Skeletal muscle tissue (tissue), 4 donors: ENCODE measurements around the gene PPAN. TPM values are rescaled to one million over a fixed set of nuclear protein-coding genes. Genes with fewer than 3 reads are reported as not detected.

Experiments used
- H3K27ac ChIP-seq: one replicate; pipeline ENCODE4 v1.7.0; 2013; ENCODE audit warnings: mild to moderate bottlenecking, low read depth, low read length, inconsistent platforms
- H3K27me3 ChIP-seq, 3 donors: one replicate each; pipeline ENCODE4 v1.7.0; 2013; ENCODE audit warnings: low read length in 3 of 3; ENCODE audit not compliant: control insufficient read depth in 3 of 3, insufficient read depth in 3 of 3
- H3K36me3 ChIP-seq, 3 donors: one replicate each; pipeline ENCODE4 v1.7.0; 2013; ENCODE audit warnings: low read length in 3 of 3; ENCODE audit not compliant: control insufficient read depth in 3 of 3, insufficient read depth in 3 of 3
- H3K4me1 ChIP-seq, 3 donors: one replicate each; pipeline ENCODE4 v1.7.0; 2013; ENCODE audit warnings: low read length in 3 of 3, mild to moderate bottlenecking in 3 of 3; ENCODE audit not compliant: control insufficient read depth in 3 of 3, insufficient read depth in 3 of 3
- H3K4me3 ChIP-seq, 3 donors: one replicate each; pipeline ENCODE4 v1.7.0; 2013; ENCODE audit warnings: low read length in 3 of 3
- H3K9ac ChIP-seq, 3 donors: one replicate each; pipeline ENCODE4 v1.7.0; 2013; ENCODE audit warnings: low read length in 3 of 3, mild to moderate bottlenecking in 3 of 3, moderate library complexity in 2 of 3, low read depth in 1 of 3
- H3K9me3 ChIP-seq, 3 donors: one replicate each; pipeline ENCODE4 v1.7.0; 2013; ENCODE audit warnings: low read length in 3 of 3; ENCODE audit not compliant: control insufficient read depth in 3 of 3
- total RNA-seq: library from RNA; depleted of rRNA; stranded (reverse); fragments of >200 nt; gene quantifications from one replicate; pipeline ENCODE4 v1.2.3, GENCODE V29; 2014
- donor health status: Osteomylitis.

Gene PPAN
- total RNA-seq, 1 donor from 2014 or later = 14.6 TPM

GRCh38 chr19:10112895-10113591 is 6.9 kb downstream of the PPAN start:
- H3K27ac ChIP-seq = no peak overlapping the region
- H3K4me3 ChIP-seq = no peak overlapping the region
- peaks cover 54 to 68% (median 63%) of the 10 kb centered on the region in 3 donors for H3K36me3 ChIP-seq
- no peaks in the 10 kb centered on the region for H3K9me3 ChIP-seq
- H3K9ac ChIP-seq = no peak overlapping the region
- H3K27me3 ChIP-seq = no peaks in the 10 kb centered on the region
- H3K4me1 ChIP-seq = peaks cover 19 to 46% (median 24%) of the 10 kb centered on the region in 3 donors

- H3K4me1 ChIP-seq = peaks cover 20 to 51% (median 24%) of the 10 kb centered on the region in 3 donors
- no peaks in the 10 kb centered on the region for H3K9me3 ChIP-seq
- no peaks in the 10 kb centered on the region for H3K27me3 ChIP-seq
- H3K4me3 ChIP-seq = no peak overlapping the region
- peaks cover 49 to 62% (median 58%) of the 10 kb centered on the region in 3 donors for H3K36me3 ChIP-seq
- no peak overlapping the region for H3K27ac ChIP-seq
- H3K9ac ChIP-seq = no peak overlapping the region
Measured at GRCh38 chr19:10113592-10113963, 7.4 kb downstream of the PPAN start.

- Histone ChIP-seq H3K9me3 (no peaks in the 10 kb centered on the region), H3K4me1 (peaks cover 25 to 56% (median 28%) of the 10 kb centered on the region in 3 donors), H3K4me3 (no peak overlapping the region), H3K27ac (no peak overlapping the region), H3K27me3 (no peaks in the 10 kb centered on the region), H3K9ac (peak overlapping the region in 1 of 3 donors; percentile 33), H3K36me3 (peaks cover 48 to 60% (median 60%) of the 10 kb centered on the region in 3 donors)
Measured at GRCh38 chr19:10113964-10114650, 7.9 kb downstream of the PPAN start.

GRCh38 chr19:10114651-10115391 is 8.7 kb downstream of the PPAN start:
- H3K27ac ChIP-seq = peak overlapping the region; percentile 51
- peaks cover 41 to 55% (median 53%) of the 10 kb centered on the region in 3 donors for H3K36me3 ChIP-seq

GRCh38 chr19:10115392-10116084 is 9.4 kb downstream of the PPAN start:
- peaks cover 29 to 64% (median 31%) of the 10 kb centered on the region in 3 donors for H3K4me1 ChIP-seq
- peak overlapping the region in 1 of 3 donors; percentile 45 for H3K9ac ChIP-seq
- peak overlapping the region; percentile 51 for H3K27ac ChIP-seq
- H3K27me3 ChIP-seq = no peaks in the 10 kb centered on the region
- H3K36me3 ChIP-seq = peaks cover 33 to 49% (median 46%) of the 10 kb centered on the region in 3 donors
- H3K4me3 ChIP-seq = no peak overlapping the region
- H3K9me3 ChIP-seq = no peaks in the 10 kb centered on the region

More at GRCh38 chr19:10114651-10115391, 8.7 kb downstream of the PPAN start:
- Histone ChIP-seq H3K9me3 (no peaks in the 10 kb centered on the region), H3K27me3 (no peaks in the 10 kb centered on the region), H3K9ac (peak overlapping the region in 1 of 3 donors; percentile 33), H3K4me3 (no peak overlapping the region), H3K4me1 (peaks cover 29 to 62% (median 31%) of the 10 kb centered on the region in 3 donors)

GRCh38 chr19:10116085-10116865 is 10.1 kb downstream of the PPAN start:
- peaks cover 29 to 64% (median 31%) of the 10 kb centered on the region in 3 donors for H3K4me1 ChIP-seq
- H3K27me3 ChIP-seq = no peaks in the 10 kb centered on the region
- H3K9ac ChIP-seq = peak overlapping the region; percentile 32 to 51 (median 45)
- H3K4me3 ChIP-seq = peak overlapping the region; percentile 16 to 41 (median 40)
- peaks cover 27 to 42% (median 39%) of the 10 kb centered on the region in 3 donors for H3K36me3 ChIP-seq
- H3K27ac ChIP-seq = peak overlapping the region; percentile 51
- H3K9me3 ChIP-seq = no peaks in the 10 kb centered on the region

GRCh38 chr19:10116866-10117616 is 10.9 kb downstream of the PPAN start:
- Histone ChIP-seq H3K9ac (no peak overlapping the region), H3K9me3 (no peaks in the 10 kb centered on the region), H3K4me1 (peaks cover 29 to 64% (median 31%) of the 10 kb centered on the region in 3 donors), H3K4me3 (no peak overlapping the region), H3K36me3 (peaks cover 25 to 38% (median 35%) of the 10 kb centered on the region in 3 donors), H3K27me3 (no peaks in the 10 kb centered on the region), H3K27ac (no peak overlapping the region)

- peak overlapping the region; percentile 85 for H3K27ac ChIP-seq
- H3K4me1 ChIP-seq = peaks cover 27 to 55% (median 31%) of the 10 kb centered on the region in 3 donors
- H3K36me3 ChIP-seq = peaks cover 25 to 36% (median 35%) of the 10 kb centered on the region in 3 donors
- H3K27me3 ChIP-seq = no peaks in the 10 kb centered on the region
- peak overlapping the region; percentile 96 to 97 (median 96) for H3K4me3 ChIP-seq
- no peaks in the 10 kb centered on the region for H3K9me3 ChIP-seq
- peak overlapping the region; percentile 96 to 97 (median 97) for H3K9ac ChIP-seq
Measured at GRCh38 chr19:10118960-10119359, 12.8 kb downstream of the PPAN start.
